Fibroblast of skin of left quadriceps (primary cell): ENCODE measurements around the gene CLASP1.
"Not testable (repeated sequence)": the region's sequence is repeated elsewhere in the genome, so short reads cannot be mapped to it uniquely, and the experiment has no call there.

ENCODE experiments used
- DNase-seq, 2 experiments: peaks; one replicate each; pipeline ENCODE4 v3.0.0-alpha.2; 2013; ENCODE audit warnings: low read depth in 2 of 2

Gene CLASP1

DNA sequence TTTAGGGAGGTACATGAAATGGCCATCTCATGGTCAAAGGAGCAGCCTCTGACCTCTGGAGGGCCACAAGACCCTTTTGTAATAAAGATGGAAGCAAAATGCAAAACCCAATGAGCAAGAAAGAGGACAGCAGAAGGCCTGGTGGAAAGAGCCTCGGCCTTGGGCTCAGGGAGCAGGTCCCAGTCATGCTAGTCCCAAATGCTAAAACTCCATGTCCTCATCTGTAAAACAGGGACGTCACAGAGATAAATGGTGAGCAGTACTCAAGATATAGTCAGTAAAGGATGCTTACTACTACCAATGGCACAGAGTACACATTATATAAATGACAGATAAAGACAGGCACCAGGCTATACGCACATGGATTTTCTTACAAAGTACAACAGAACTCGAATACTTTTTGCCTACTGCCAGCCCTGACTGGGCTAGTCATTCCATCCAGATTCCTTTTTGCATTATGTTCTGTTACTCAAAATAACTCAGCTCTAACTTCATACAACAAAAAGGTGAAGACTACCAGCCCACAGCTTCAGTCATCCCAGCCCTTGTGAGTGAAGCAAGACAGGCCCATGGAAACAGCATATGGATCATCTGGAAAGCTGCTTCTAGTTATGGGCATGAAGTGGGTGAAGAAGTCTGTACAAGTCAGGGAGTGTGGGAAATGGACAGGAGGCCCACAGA is 299.4 kb downstream of the CLASP1 start:
- DNase-seq: no peak

DNA sequence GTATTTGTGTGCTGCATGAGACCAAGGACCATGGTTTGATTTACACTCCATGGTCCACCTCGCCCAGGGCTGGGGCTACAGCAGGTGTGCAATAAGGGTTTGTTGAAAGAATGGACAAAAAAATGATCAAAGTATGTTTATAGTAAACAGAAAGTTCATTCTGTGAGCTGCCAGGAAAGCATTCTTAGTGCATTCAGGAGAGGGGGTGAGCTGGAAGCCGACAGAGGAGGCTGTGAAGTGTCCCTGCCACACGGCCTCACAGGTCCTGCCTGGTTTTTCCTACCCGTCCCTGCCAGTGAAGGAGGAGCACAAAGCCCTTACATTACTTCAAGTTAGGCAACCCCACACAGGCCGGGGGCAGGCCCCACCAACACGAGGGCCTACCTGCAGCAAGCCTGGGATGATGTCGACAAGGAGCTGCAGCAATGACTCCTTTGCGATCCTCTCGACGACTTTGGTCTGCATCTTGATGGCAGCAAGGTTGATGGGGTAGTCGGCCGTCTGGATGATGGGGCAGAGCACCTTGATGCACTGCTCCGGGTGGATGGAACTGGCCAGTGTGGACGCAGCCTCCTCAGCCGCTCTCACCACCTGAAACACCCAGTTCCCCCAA is 301.0 kb downstream of the CLASP1 start:
- no peak for DNase-seq

DNA sequence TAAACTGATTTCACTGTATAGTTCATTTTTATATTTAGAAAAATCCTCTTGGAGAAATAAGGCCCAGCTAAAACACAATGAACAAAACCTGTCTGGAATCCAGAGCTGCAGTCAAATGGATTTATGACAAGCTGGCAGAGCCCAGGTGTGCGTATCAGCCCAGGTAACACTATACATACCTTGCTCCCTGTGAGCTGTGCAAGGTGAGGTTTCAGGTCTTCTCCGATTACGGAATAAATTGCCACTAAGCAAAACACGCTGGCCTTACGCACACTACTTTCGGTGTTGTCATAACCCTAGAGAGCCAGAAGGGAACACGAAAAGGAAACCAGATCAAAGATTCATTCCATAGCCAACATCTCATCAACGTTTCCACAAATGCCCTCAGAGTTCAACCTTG is 302.4 kb downstream of the CLASP1 start:
- no peak for DNase-seq

DNA sequence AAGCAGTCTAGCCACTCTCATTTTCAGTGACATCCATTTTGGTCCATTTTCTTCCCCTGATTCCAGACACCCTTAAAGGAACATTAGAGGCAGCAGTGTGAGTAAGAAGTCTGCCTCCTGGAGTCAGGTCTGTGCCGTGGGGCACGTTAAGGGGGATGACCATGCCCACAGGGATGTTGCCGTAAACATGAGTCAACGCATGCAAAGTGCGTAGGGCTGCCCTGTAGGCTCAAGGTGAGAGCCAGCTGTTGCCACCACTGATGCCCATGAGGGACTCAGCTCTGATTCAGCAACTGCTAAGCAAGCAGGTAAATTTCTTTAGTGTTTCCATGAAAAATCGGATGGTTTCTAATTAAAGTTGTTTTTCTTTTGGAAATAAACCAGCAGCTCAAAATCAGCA is 302.9 kb downstream of the CLASP1 start:
- no peak for DNase-seq

DNA sequence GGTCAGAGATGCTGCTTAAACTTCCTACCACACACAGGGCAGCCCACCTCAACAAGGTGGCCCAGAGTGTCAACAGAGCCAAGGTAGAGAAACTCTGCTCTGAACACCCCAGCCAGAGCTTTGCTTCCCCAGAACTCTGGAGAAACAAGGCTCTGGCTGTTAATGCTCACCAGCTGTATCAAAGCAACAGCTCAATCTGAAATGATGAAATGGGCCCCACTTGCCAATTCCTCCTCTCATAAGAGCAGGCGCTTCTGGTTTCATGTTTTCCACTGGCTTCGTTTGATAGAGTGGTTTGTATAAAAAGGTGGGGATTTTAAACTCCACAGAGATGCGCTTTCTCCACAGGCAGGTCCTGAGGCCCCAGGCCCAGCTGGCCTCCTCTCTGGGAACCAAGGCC is 303.4 kb downstream of the CLASP1 start:
- DNase-seq: no peak

DNA sequence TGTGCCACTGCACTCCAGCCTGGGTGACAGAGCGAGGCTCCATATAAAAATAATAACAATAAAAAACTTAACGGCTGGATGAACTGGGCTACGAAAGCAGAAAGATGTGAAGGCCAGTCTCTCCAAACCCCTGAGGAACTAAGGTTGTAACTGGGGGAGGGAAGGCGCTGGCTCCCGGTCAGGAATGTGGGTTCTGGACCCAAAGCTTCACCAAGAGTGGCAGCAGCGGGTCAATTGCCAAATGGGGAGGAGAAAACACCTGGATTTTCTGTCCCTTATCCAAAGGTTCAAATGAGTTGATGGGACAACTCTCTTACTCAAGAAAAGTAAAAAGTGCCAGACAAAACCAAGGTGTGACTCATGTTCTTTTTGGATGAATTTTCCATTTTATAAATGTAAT is 304.2 kb downstream of the CLASP1 start:
- DNase-seq: no peak

DNA sequence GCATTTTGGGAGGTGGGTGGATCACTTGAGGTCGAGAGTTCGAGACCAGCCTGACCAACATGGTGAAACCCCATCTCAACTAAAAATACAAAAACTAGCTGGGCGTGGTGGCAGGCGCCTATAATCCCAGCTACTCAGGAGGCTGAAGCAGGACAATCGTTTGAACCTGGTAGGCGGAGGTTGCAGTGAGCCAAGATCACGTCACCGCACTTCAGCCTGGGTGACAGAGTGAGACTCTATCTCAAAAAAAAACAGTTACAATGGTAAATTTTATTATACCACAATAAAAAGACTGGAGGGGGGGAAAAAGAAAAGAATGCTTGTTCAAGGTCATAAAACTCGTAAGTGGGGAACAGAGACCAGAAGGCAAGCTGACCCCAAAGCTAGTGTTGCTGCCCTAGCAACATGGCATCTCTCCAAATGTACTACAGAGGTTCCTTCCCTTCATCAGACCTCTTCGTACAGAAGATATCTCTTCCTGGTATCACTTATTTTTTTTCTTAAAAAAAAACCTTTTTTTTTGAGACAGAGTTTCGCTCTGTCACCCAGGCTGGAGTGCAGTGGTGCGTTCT is 305.3 kb downstream of the CLASP1 start:
- not testable (repeated sequence) for DNase-seq

DNA sequence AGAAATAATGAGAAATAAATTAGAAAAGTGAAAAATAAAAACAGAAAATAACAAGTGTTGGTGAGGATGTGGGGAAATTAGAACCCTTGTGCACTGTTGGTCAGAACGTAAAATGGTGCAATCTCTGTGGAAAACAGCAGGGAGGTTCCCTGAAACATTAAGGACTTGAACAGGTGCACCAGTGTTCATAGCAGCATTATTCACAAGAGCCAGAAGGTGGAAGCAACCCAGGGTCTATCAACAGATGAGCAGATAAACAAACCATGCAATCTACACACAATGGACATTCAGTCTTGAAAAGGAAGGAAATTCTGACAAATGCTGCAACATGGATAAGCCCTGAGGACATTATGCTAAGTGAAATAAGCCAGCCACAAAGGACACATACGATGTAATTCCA is 306.1 kb downstream of the CLASP1 start:
- DNase-seq: no peak

DNA sequence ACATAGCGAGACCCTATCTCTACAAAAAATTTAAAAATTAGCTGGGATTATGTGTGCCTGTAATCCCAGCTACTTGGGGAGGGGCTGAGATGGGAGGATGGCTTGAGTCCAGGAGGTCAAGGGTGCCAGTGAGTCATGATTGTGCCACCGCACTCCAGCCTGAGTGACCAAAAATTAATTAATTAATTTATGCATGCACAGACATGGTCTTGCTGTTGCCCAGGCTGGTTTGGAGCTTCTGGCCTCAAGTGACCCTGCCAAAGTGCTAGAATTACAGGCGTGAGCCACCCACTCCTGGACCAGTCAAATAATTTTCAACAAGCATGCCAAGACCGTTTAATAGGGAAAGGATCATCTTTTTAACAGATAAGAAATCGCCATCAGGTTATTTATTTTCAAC is 306.5 kb downstream of the CLASP1 start:
- DNase-seq: no peak

DNA sequence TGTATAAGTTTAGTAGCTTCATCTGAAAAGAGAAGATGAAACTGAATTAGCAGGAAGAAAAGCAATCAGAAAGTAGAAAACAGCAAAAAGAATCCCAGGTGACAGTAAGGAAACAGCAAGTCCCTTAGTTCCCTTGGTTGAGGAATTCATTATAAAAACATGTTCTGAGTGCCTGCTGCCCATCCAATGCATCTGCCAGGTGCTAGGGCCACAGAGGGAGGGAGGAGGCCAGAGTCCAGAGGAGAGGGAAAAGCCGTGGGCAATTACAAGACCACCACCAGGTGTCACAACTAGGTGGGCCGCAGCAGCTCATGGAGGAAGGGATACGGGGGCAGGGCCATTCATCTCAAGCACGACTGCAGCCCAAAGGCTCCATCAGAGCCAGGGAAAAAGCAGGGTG is 308.3 kb downstream of the CLASP1 start:
- no peak for DNase-seq

DNA sequence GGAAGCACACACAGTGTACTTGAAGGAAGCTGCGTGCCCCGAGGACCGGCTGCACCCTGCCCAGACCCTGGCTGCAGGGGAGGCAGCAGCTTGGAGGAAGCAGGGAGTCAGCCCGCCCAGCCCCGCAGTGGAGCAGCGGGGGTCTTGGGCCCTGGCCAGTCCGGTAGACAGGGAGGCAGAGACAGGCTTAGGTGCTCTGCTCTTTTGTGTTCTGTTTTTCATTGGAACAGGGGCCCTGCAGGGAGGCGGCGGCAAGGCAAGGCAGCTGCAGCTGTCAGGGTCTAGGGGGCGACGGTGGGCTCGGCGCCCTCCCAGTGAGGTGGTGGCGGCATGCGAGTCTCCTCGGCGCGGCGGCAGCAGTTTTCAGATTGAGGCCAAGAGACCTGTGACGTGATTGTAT is 311.0 kb downstream of the CLASP1 start:
- DNase-seq: no peak

DNA sequence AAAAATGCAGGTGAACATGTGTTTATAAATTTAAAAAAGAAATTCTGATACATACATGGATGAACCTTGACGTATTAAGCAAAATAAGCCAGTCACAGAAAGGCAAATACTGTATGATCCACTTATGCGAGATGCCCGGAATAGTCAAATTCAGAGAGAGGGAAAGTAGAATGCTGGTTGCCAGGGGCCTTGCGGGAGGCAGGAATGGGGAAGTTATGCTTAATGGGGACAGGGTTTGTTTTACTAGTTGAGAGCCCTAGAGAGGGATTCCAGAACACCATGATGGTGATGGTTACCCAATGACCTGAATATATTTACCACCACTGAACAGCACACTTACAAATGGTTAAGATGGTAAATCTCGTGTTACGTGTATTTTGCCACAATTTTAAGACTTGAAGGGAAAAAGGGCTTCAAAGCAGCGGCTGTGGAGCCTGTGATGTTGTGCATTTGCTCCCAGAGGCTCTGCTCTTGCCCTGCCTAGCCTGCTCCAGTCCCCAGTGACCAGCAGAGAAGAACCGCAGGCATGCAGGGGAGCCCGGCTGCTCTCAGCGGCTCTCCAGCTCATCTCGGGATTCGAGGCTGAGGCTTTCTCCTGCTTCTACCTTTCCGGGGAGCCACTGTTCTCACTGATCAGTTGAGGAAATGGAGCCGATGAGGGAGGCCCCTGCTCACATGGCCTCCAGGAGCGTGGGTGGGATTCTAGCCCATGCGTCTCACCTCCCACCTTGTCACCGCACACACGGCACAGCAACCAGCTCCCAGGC is 312.6 kb downstream of the CLASP1 start:
- DNase-seq: no peak

DNA sequence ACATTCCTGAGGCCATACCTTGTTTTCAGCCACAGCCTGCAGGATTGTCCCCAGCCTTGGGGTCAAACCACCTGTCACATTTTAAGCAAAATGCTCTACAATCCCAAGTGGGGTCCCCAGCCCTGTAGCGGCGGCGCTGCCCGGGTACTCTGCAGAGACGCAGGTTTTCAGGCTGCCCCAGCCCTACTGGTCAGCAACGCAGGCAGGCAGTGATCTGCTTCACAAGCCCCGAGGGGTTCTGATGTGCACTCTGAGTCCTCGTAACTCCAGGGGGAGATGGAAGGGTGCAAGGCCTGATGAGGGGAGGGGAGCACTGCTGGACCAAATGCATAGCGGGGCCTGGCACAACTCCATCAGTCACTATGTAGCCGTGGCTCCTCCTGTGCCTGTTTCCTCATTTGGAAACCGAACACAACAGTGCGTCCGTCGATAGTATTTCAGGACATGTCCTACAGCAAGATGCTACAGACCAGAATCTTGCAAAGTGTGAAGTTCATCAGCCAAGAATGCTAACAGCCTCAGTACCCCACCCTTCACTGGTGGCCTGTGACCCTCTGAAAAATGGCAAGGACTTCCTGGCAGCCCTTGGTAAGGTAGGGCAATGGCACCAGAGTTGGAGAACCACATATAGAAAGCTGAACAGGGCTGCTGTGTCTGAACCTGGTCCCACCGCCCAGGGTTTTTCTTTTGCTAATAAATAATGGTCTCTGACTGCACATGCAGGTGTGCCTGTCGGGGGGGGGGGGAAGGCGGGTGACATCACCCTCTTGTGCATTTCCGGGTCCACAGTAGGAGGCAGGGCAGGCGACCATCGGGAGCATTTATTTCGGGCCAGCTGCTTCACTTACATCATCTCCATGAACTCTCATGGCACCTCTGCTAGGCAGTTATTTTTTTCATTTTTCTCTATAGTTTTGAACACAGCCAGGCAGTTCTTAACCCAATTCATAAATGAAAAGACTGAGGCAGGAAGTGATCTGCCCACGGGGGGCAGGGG is 313.7 kb downstream of the CLASP1 start:
- no peak for DNase-seq

DNA sequence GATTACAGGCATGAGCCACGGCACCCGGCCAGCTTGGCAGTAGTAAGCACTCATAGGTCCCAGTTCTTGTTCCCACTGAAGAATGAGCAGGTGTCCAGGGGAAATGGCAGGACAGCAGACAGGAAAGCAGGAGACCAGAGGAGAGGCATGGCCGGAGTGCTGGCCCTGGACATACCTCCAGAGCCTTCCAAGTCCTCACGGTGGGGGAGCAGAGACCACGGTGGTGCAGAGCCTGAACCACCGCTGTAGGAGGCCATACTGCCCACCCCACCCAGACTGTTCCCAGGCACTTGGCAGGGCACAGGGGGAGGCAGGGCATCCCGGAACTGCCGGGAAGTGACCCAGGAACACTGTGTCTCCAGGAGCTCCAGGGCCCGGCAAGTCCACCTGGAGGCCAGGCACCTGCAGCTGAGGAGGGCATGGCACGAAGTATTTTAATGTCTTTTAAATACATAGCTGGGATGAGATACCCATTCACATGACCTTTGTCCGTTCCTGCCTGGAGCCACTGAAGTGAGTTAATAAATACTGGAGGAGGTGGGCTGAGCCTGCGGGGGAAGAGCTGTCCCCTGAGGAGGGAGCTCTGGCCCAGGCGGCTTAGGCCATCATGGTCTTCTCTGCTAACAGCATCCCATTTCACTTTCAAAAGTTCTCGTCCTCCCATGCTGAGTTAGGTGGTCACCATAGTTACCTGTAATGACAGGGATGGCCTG is 314.5 kb downstream of the CLASP1 start:
- no peak for DNase-seq

DNA sequence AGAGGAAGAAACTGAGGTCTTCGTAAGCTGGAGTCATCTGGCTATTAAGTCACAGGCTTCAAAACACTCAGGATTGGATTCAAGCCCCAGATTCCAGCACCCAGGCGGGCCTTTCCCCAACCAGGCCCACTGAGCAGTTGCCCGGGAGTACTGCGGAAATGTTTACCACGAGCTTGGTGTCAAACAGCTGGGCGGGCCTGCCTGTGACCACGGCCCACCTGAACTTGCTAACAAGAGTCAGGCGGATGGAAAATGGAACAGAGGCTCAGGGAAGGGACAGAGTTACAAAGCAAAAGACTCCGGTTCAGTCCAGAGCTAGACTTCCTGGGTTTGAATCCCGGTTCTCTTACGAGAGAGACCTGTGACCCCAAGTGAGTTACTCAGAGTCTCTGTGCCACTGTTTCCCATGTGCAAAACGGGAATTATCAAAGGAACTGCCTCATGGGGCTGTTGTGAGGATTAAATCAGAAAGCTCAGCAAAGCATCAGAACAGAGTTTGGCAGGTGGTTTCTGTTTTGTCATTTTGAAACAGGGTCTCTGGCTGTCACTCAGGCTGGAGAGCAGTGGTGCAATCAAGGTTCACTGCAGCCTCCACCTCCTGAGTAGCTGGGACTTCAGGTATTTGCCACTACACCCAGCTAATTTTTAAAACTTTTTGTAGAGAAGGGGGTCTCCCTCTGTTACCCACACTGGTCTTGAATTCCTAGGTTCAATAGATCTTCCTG is 315.3 kb downstream of the CLASP1 start:
- DNase-seq: no peak

DNA sequence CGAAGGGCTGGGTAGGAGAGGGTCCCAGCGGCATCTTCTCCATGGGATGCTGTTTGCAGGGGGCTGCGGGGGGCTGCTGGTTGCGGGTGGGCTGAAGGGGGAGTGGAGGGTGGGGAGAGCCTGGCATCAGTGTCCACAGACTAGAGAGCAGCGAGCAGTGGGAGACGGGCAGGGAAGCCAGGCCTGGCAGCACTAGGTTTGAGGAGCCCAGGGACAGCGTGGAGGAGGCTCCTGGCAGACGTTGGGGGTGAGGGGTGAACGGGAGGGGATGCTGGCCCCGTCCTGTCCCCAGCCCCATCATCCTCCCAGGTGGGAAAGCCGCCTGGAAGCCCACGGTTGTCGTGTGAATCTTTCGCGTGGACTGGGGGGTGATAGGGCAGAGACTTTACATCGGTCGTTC is 316.0 kb downstream of the CLASP1 start:
- no peak for DNase-seq

DNA sequence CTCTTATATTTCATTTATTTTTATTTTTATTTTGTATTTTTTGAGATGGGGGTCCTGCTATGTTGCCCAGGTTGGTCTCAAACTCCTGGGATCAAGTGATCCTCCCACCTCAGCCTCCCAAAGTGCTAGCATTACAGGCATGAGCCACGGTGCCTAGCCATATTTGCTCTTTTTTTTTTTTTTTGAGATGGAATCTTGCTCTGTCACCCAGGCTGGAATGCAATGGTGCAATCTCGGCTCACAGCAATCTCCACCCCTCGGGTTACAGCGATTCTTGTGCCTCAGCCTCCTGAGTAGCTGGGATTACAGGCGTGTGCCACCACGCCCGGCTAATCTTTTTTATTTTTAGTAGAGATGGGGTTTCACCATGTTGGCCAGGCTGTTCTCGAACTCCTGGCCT is 317.9 kb downstream of the CLASP1 start:
- not testable (repeated sequence) for DNase-seq

DNA sequence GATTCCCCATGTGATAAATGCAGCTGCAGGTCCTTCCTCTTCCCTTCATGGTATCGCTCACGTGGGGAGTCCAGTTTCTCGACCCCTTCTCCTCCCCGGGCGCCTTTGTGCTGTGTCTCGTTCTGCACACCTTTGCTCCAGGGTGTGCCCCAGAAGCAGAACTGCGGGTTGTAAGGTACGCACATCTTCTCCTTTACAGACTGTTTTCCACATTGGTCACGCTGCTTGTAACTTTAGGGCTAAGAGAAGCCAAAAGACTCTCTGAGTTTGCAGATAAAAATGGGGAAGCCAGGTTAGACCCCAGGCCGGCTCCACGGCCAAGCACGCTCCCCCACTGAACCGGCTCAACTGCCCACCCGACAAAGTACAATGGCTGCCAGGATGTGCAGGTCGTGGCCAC is 318.3 kb downstream of the CLASP1 start:
- no peak for DNase-seq

DNA sequence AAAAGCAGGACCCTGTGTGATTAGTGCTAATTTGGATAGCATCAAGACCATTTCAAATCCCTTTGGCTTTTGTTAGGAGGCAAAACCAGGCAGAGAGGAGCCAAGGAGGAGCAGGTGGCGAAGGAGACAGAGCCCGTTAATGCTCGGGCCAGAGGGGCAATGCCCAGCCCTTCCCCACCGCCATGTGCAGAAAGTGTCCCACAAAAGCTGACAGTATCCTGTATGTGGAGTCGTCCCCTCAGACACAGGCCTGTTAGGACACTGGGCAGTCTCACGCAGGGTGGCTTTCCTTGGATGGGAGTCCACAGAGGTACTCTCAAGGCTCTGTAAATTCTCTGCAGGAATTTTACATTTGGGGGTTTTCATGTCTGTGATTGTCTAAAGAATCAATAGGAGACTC is 319.5 kb downstream of the CLASP1 start:
- DNase-seq: no peak

DNA sequence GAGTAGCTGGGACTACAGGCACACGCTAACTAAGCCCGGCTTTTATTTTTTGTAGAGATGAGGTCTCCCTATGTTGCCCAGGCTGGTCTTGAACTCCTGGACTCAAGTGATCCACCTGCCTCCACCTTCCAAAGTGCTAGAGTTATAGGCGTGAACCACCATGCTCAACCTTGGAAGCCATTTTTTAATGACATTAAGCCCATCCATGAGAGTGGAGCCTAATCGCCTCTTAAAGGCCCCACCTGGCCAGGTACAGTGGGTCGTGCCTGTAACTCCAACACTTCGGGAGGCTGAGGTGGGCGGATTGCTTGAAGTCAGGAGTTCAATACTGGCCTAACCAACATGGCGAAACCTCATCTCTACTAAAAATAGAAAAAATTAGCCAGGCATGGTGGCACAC is 322.6 kb downstream of the CLASP1 start:
- no peak for DNase-seq
